HepG2 (cell line): ENCODE measurements around the gene SLC22A31. TPM values are rescaled to one million over a fixed set of nuclear protein-coding genes. Genes with fewer than 3 reads are reported as not detected.

Source experiments
- AHR ChIP-seq: IDR thresholded peaks from 2 replicates; pipeline ENCODE4 v1.6.1; 2018; ENCODE audit warnings: missing genetic modification reagents, missing compliant biosample characterization
- ARNTL ChIP-seq: sonication (generic); formaldehyde crosslinking; IDR thresholded peaks from 2 replicates; pipeline ENCODE4 v1.4.0; 2020; ENCODE audit warnings: mild to moderate bottlenecking, missing genetic modification reagents
- EEA1 ChIP-seq: sonication (generic); formaldehyde crosslinking; IDR thresholded peaks from 2 replicates; pipeline ENCODE4 v1.5.1; 2020; ENCODE audit warnings: mild to moderate bottlenecking, missing genetic modification reagents, borderline replicate concordance
- EHMT2 ChIP-seq: fragments of 200-600 bp; sonication (generic); IDR thresholded peaks from 2 replicates; pipeline ENCODE4 v1.7.0; 2017; ENCODE audit warnings: antibody characterized with exemption, low read depth, low read length, borderline replicate concordance
- ELF1 ChIP-seq: sonication (generic); formaldehyde crosslinking; IDR thresholded peaks from 2 replicates; pipeline ENCODE4 v1.4.0; 2020; ENCODE audit warnings: missing genetic modification reagents
- KDM2A ChIP-seq: sonication (generic); formaldehyde crosslinking; IDR thresholded peaks from 2 replicates; pipeline ENCODE4 v1.4.0; 2020; ENCODE audit warnings: low read depth, missing genetic modification reagents, borderline replicate concordance
- MEIS1 ChIP-seq: sonication (generic); formaldehyde crosslinking; IDR thresholded peaks from 2 replicates; pipeline ENCODE4 v1.9.0; 2021; ENCODE audit warnings: mild to moderate bottlenecking, missing genetic modification reagents, moderate library complexity, borderline replicate concordance
- NCOA2 ChIP-seq: sonication (generic); formaldehyde crosslinking; IDR thresholded peaks from 2 replicates; pipeline ENCODE4 v1.8.0; 2022; ENCODE audit warnings: inconsistent platforms
- PHF21A ChIP-seq: sonication (generic); formaldehyde crosslinking; IDR thresholded peaks from 2 replicates; pipeline ENCODE4 v1.5.0; 2020; ENCODE audit warnings: mild to moderate bottlenecking, missing genetic modification reagents
- POLR2A ChIP-seq, 2 experiments: IDR thresholded peaks; 2 replicates each; pipeline ENCODE4 v1.6.1; 2011; ENCODE audit warnings: low read depth in 2 of 2, low read length in 2 of 2, mild to moderate bottlenecking in 1 of 2, moderate library complexity in 1 of 2; ENCODE audit not compliant: insufficient read depth in 1 of 2
- SRF ChIP-seq: IDR thresholded peaks from 2 replicates; pipeline ENCODE4 v1.6.1; 2011; ENCODE audit warnings: mild to moderate bottlenecking, low read depth, low read length, moderate library complexity
- SRY ChIP-seq: sonication (generic); formaldehyde crosslinking; IDR thresholded peaks from 2 replicates; pipeline ENCODE4 v1.8.0; 2022; ENCODE audit warnings: mild to moderate bottlenecking, missing genetic modification reagents
- TBL1XR1 ChIP-seq: fragments of 150-350 bp; IDR thresholded peaks from 2 replicates; pipeline ENCODE4 v1.6.1; 2014; ENCODE audit warnings: borderline replicate concordance, low read length; ENCODE audit not compliant: partially characterized antibody
- USF2 ChIP-seq, 2 experiments: sonication (generic) in 1 of 2; formaldehyde crosslinking in 1 of 2; IDR thresholded peaks; 2 replicates each; pipeline versions ENCODE4 v1.5.1 to v1.6.1; 2011 to 2020; ENCODE audit warnings: borderline replicate concordance in 1 of 2, low read depth in 1 of 2, low read length in 1 of 2, mild to moderate bottlenecking in 1 of 2, missing genetic modification reagents in 1 of 2, moderate library complexity in 1 of 2
- ZBTB10 ChIP-seq: sonication (generic); formaldehyde crosslinking; IDR thresholded peaks from 2 replicates; pipeline ENCODE4 v1.4.0; 2020; ENCODE audit warnings: missing genetic modification reagents, borderline replicate concordance
- ZBTB21 ChIP-seq: sonication (generic); formaldehyde crosslinking; IDR thresholded peaks from 2 replicates; pipeline ENCODE4 v1.4.0; 2020; ENCODE audit warnings: missing genetic modification reagents
- ZNF124 ChIP-seq: sonication (generic); formaldehyde crosslinking; IDR thresholded peaks from 2 replicates; pipeline ENCODE4 v1.4.0; 2020; ENCODE audit warnings: missing genetic modification reagents
- ZNF276 ChIP-seq: sonication (generic); formaldehyde crosslinking; IDR thresholded peaks from 2 replicates; pipeline ENCODE4 v1.4.0; 2020; ENCODE audit warnings: mild to moderate bottlenecking, low read depth, missing genetic modification reagents
- ZNF331 ChIP-seq: sonication (generic); formaldehyde crosslinking; IDR thresholded peaks from 2 replicates; pipeline ENCODE4 v1.4.0; 2020; ENCODE audit warnings: missing genetic modification reagents
- ZNF569 ChIP-seq: sonication (generic); formaldehyde crosslinking; IDR thresholded peaks from 2 replicates; pipeline ENCODE4 v1.5.0; 2020; ENCODE audit warnings: mild to moderate bottlenecking, missing genetic modification reagents, moderate library complexity, borderline replicate concordance
- ZNF772 ChIP-seq: sonication (generic); formaldehyde crosslinking; IDR thresholded peaks from 2 replicates; pipeline ENCODE4 v1.5.0; 2020; ENCODE audit warnings: mild to moderate bottlenecking, missing genetic modification reagents
- ZNF773 ChIP-seq: sonication (generic); formaldehyde crosslinking; IDR thresholded peaks from 2 replicates; pipeline ENCODE4 v1.4.0; 2020; ENCODE audit warnings: missing genetic modification reagents, borderline replicate concordance
- ZSCAN31 ChIP-seq: sonication (generic); formaldehyde crosslinking; IDR thresholded peaks from 2 replicates; pipeline ENCODE4 v1.5.0; 2020; ENCODE audit warnings: low read depth, mild to moderate bottlenecking, missing genetic modification reagents
- polyA plus RNA-seq, 8 experiments: library from polyadenylated mRNA; depleted of rRNA in 3 of 8; stranded (reverse) in 7 of 8; unstranded in 1 of 8; fragments of >200 nt; fragmentation: Illumina TruSeq in 4 of 8; extraction: Trizol in 4 of 8; gene quantifications; 2 replicates each; pipeline versions ENCODE4 v1.2.1 to v1.2.3, GENCODE V29; 2011 to 2016; ENCODE audit warnings: low read depth in 4 of 8, missing spikeins in 1 of 8, mixed read lengths in 1 of 8; ENCODE audit not compliant: insufficient read depth in 1 of 8
- total RNA-seq, 5 experiments: library from RNA; depleted of rRNA; stranded (reverse); fragments of >200 nt; fragmentation: Illumina TruSeq; extraction: Trizol; gene quantifications; 2 replicates each; pipeline ENCODE4 v1.2.3, GENCODE V29; 2016; ENCODE audit warnings: low read depth in 1 of 5

SLC22A31 gene
- total and polyA plus RNA-seq, 2 of the 13 experiments (the other 11 are each of a cell fraction or from before 2014, with no cell fraction given) = 67.3 to 83.3 TPM

GRCh38 chr16:89191033-89191900, 9.1 kb downstream of the SLC22A31 start (continued):
- TF ChIP-seq EEA1 (CRISPR knock-in tag) (no peak), KDM2A (CRISPR knock-in tag) (peak; percentile 87), PHF21A (peak; percentile 54), ZNF772 (CRISPR knock-in tag) (peak; percentile 87), MEIS1 (CRISPR knock-in tag) (peak; percentile 78; the same call in 1 of the 2 replicates), ARNTL (CRISPR knock-in tag) (peak; percentile 82; the same call in 1 of the 2 replicates), SRY (CRISPR knock-in tag) (peak; percentile 73), ZNF773 (peak; percentile 75; the same call in 1 of the 2 replicates), NCOA2 (CRISPR knock-in tag) (peak; percentile 41; the same call in 1 of the 2 replicates), TBL1XR1 (no peak), ZNF569 (CRISPR knock-in tag) (no peak), ZBTB21 (no peak), ELF1 (CRISPR knock-in tag) (peak; percentile 75), ZNF331 (peak; percentile 47), ZBTB10 (CRISPR knock-in tag) (0 out of 2 replicates have a peak, but pooled peaks have one; percentile 31), USF2 (IDR thresholded peaks at IDR 0.05; ENCODE audit: low read depth, low read length) (no peak), USF2 (CRISPR knock-in tag; IDR thresholded peaks at IDR 0.05; ENCODE audit: borderline replicate concordance) (peak; percentile 70; the same call in 1 of the 2 replicates), ZNF124 (CRISPR knock-in tag) (no peak), EHMT2 (no peak), ZNF276 (CRISPR knock-in tag) (peak; percentile 74; the same call in 1 of the 2 replicates), ZSCAN31 (CRISPR knock-in tag) (peak; percentile 73; the same call in 1 of the 2 replicates), AHR (CRISPR knock-in tag) (peak; percentile 29; the same call in 1 of the 2 replicates), SRF (no peak), POLR2A (IDR thresholded peaks at IDR 0.05; ENCODE audit: insufficient read depth in 1 of 2, low read depth in 2 of 2, low read length in 2 of 2) (peak in 1 of 2 experiments; percentile 68; a peak in 2 of 4 replicates)
